A549 (cell line): Measurements from ENCODE around the gene PBX2.

Source experiments
- POLR2A ChIP-seq: IDR thresholded peaks from 2 replicates; pipeline ENCODE4 v1.6.1; 2012; ENCODE audit warnings: mild to moderate bottlenecking, low read length
- TF ChIP-seq, protein P1 (sequence below): fragments of >200 bp; sonication (Bioruptor Twin); formaldehyde crosslinking; IDR thresholded peaks from 3 replicates; pipeline ENCODE4 v1.5.1; 2016

DNA sequence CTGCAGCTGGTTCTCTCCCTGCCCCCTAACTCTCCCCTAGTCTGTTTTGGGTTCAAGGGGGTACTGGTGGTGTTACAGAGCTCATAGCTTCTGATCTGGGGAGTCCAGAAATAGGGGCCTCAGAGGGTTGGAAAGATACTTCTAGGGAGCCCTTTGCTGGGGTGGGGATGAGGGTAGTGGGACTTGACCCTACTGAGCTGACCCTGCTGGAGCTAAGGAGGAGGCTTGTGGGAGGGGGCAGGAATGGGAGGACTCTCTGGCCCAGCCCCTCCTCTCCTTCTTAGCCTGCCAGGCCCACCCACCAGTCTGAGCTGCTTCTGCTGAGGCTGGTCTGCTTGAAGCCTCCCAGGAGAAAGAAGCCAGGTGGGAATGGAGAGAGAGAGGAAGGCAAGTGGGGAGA lies 25.7 kb downstream of the PBX2 start, which contains the start of gene EGFL8:
- TF ChIP-seq POLR2A: no peak
- TF ChIP-seq, protein P1, sequence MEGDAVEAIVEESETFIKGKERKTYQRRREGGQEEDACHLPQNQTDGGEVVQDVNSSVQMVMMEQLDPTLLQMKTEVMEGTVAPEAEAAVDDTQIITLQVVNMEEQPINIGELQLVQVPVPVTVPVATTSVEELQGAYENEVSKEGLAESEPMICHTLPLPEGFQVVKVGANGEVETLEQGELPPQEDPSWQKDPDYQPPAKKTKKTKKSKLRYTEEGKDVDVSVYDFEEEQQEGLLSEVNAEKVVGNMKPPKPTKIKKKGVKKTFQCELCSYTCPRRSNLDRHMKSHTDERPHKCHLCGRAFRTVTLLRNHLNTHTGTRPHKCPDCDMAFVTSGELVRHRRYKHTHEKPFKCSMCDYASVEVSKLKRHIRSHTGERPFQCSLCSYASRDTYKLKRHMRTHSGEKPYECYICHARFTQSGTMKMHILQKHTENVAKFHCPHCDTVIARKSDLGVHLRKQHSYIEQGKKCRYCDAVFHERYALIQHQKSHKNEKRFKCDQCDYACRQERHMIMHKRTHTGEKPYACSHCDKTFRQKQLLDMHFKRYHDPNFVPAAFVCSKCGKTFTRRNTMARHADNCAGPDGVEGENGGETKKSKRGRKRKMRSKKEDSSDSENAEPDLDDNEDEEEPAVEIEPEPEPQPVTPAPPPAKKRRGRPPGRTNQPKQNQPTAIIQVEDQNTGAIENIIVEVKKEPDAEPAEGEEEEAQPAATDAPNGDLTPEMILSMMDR: no peak
